HFF-Myc (cell line): ENCODE measurements around the gene NEK7.

Experiments used
- DNase-seq: peaks from one replicate; pipeline ENCODE4 v3.0.0-alpha.2; 2011; ENCODE audit warnings: low read depth; ENCODE audit errors: extremely low read depth
- H3K4me3 ChIP-seq: replicated peaks from 2 replicates; pipeline ENCODE4 v1.5.1; 2011; ENCODE audit warnings: low read depth, mild to moderate bottlenecking, control low read depth, low read length
- TF ChIP-seq, protein P1 (sequence below): IDR thresholded peaks from 2 replicates; pipeline ENCODE4 v1.5.1; 2012; ENCODE audit warnings: mild to moderate bottlenecking, low read depth, low read length, control low read depth; ENCODE audit errors: missing control alignments

The NEK7 gene

DNA sequence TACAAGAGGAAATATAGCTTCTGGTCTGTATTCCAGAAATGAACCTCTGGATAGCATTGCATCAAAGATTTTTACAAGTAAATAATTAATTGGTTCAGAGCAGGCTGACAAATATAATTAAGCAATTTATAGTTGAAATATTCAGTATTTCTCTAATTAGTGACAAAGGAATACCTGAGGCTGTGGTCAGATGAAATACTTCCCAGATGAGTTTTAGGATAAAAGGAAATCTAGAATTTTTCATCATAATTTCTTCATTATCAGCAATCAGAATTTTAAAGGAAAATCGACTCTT, 112.8 kb downstream of the NEK7 start:
- H3K4me3 ChIP-seq, result no peak overlapping the region
- TF ChIP-seq, protein P1, sequence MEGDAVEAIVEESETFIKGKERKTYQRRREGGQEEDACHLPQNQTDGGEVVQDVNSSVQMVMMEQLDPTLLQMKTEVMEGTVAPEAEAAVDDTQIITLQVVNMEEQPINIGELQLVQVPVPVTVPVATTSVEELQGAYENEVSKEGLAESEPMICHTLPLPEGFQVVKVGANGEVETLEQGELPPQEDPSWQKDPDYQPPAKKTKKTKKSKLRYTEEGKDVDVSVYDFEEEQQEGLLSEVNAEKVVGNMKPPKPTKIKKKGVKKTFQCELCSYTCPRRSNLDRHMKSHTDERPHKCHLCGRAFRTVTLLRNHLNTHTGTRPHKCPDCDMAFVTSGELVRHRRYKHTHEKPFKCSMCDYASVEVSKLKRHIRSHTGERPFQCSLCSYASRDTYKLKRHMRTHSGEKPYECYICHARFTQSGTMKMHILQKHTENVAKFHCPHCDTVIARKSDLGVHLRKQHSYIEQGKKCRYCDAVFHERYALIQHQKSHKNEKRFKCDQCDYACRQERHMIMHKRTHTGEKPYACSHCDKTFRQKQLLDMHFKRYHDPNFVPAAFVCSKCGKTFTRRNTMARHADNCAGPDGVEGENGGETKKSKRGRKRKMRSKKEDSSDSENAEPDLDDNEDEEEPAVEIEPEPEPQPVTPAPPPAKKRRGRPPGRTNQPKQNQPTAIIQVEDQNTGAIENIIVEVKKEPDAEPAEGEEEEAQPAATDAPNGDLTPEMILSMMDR, result no peak
- no peak for DNase-seq

DNA sequence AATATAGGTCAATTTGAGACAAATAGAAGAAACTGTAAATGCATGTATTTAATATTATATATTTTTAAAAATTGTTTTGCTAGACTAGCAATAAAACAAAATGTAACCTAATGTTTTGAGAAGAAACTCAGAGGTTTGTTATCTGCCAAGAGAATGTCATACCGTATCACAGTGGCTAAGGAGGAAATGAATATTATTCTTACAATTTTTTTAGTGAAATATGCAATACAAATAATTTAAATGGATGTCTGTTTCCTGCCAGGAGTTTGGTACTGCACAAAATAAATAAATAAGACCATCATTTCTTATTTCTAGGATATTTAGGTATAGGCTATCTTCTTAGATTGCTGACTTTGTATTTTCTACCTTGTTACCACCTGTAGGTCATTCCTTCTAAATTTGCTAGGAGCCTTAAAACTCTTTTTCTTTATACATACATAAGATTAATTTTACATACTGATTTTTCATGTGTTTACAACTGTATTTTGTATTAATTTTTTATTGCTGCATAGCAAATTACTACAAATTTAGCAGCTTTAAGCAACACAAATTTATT, 113.6 kb downstream of the NEK7 start:
- H3K4me3 ChIP-seq, result no peak overlapping the region
- TF ChIP-seq, protein P1, result no peak
- DNase-seq, result no peak

DNA sequence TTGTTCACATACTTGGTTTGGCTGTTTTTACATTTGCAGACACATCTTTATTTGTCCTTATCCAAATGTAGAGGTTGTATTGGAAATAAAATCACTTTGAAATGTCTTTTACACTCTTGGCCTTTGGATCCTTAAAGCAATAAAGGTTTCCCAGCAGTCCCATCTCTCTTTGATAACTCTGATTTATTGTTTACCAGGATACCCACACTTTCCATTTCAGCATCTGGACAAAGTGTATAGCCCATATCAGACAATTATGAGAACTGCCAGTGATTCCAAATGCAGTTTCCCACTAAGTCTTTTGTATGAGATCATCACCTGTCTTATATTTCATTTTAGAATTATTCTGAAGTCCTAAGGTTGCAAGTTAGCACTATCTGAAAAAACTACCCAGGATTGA, 114.7 kb downstream of the NEK7 start:
- H3K4me3 ChIP-seq, result no peak overlapping the region
- TF ChIP-seq, protein P1, result no peak

GRCh38 chr1:198272492-198272891, 115.7 kb downstream of the NEK7 start:
- DNase-seq, result no peak
- H3K4me3 ChIP-seq, result no peak overlapping the region
- TF ChIP-seq, protein P1, result no peak

More for the DNA sequence above, 114.7 kb downstream of the NEK7 start:
- no peak for DNase-seq

- DNase-seq, result no peak
- TF ChIP-seq, protein P1, result no peak
- no peak overlapping the region for H3K4me3 ChIP-seq
Observed at GRCh38 chr1:198273748-198274295, 117.0 kb downstream of the NEK7 start.

- H3K4me3 ChIP-seq, result no peak overlapping the region
- DNase-seq, result no peak
- TF ChIP-seq, protein P1, result no peak
Observed at GRCh38 chr1:198275597-198275996, 118.8 kb downstream of the NEK7 start.

GRCh38 chr1:198276241-198276640, 119.4 kb downstream of the NEK7 start:
- TF ChIP-seq, protein P1, result no peak
- no peak for DNase-seq
- H3K4me3 ChIP-seq, result no peak overlapping the region
